Activated T-cell treated with anti-CD3 and anti-CD28 coated beads, Interleukin-2, amount 50 U/mL, for 4 hours (primary cell): ENCODE data around the gene LRP8. TPM values are rescaled to one million over a fixed set of nuclear protein-coding genes. Genes with fewer than 3 reads are reported as not detected.

Experiments
- ATAC-seq, 2 donors: fragments of 200-7000 bp; cut with Tn5 transposase; one replicate each; pipeline ENCODE4 v1.10.0; 2021
- DNase-seq: peaks from one replicate; pipeline ENCODE4 v3.0.0-alpha.2; 2020
- H3K27me3 Mint-ChIP-seq: one replicate; pipeline ENCODE4 v1.8.0; 2021; ENCODE audit warnings: low read depth, mixed read lengths
- H3K36me3 Mint-ChIP-seq: one replicate; pipeline ENCODE4 v1.8.0; 2022; ENCODE audit warnings: mixed read lengths; ENCODE audit not compliant: insufficient read depth
- H3K4me1 Mint-ChIP-seq: one replicate; pipeline ENCODE4 v1.8.0; 2021; ENCODE audit warnings: low read depth, mixed read lengths
- H3K4me3 Mint-ChIP-seq: one replicate; pipeline ENCODE4 v1.8.0; 2021; ENCODE audit warnings: mild to moderate bottlenecking, moderate library complexity, mixed read lengths
- H3K9me3 Mint-ChIP-seq: one replicate; pipeline ENCODE4 v1.8.0; 2021; ENCODE audit warnings: mixed read lengths
- total RNA-seq, 3 donors: library from RNA; stranded (reverse); gene quantifications; one replicate each; pipeline ENCODE4 v1.2.1, GENCODE V29; 2021

LRP8 gene
- total RNA-seq, 3 donors from 2014 or later = 53.1 to 58.0 (median 54.6) TPM

- Mint-ChIP-seq H3K4me3 (peak overlapping the region; percentile 97), H3K4me1 (peaks cover 18% of the 10 kb centered on the region), H3K9me3 (no peaks in the 10 kb centered on the region), H3K27me3 (no peaks in the 10 kb centered on the region), H3K36me3 (peaks cover 16% of the 10 kb centered on the region)
- ATAC-seq = peak; percentile 16 to 42
- peak; percentile 33 for DNase-seq
Measured at GRCh38 chr1:53326598-53327181, 1.2 kb downstream of the LRP8 start.

GRCh38 chr1:53326088-53326597, 1.7 kb downstream of the LRP8 start:
- no peaks in the 10 kb centered on the region for H3K27me3 Mint-ChIP-seq
- peak overlapping the region; percentile 97 for H3K4me3 Mint-ChIP-seq
- peaks cover 18% of the 10 kb centered on the region for H3K4me1 Mint-ChIP-seq
- peak; percentile 90 for DNase-seq
- H3K9me3 Mint-ChIP-seq = no peaks in the 10 kb centered on the region
- ATAC-seq = peak; percentile 87 to 88
- H3K36me3 Mint-ChIP-seq = peaks cover 16% of the 10 kb centered on the region

GRCh38 chr1:53325326-53326087, 2.4 kb downstream of the LRP8 start:
- H3K27me3 Mint-ChIP-seq = no peaks in the 10 kb centered on the region
- DNase-seq = no peak
- H3K9me3 Mint-ChIP-seq = no peaks in the 10 kb centered on the region
- no peak for ATAC-seq
- peaks cover 18% of the 10 kb centered on the region for H3K4me1 Mint-ChIP-seq
- peaks cover 19% of the 10 kb centered on the region for H3K36me3 Mint-ChIP-seq
- peak overlapping the region; percentile 97 for H3K4me3 Mint-ChIP-seq

- no peaks in the 10 kb centered on the region for H3K9me3 Mint-ChIP-seq
- ATAC-seq = no peak
- peaks cover 18% of the 10 kb centered on the region for H3K4me1 Mint-ChIP-seq
- DNase-seq = no peak
- H3K27me3 Mint-ChIP-seq = no peaks in the 10 kb centered on the region
- H3K36me3 Mint-ChIP-seq = peaks cover 19% of the 10 kb centered on the region
- H3K4me3 Mint-ChIP-seq = peak overlapping the region; percentile 97
Measured at GRCh38 chr1:53324728-53325297, 3.1 kb downstream of the LRP8 start.

- H3K4me3 Mint-ChIP-seq = no peak overlapping the region
- DNase-seq (no peak), ATAC-seq (no peak)
- peaks cover 18% of the 10 kb centered on the region for H3K4me1 Mint-ChIP-seq
- H3K9me3 Mint-ChIP-seq = no peaks in the 10 kb centered on the region
- peaks cover 19% of the 10 kb centered on the region for H3K36me3 Mint-ChIP-seq
- H3K27me3 Mint-ChIP-seq = no peaks in the 10 kb centered on the region
Measured at GRCh38 chr1:53324321-53324720, 3.5 kb downstream of the LRP8 start.

- Mint-ChIP-seq H3K9me3 (no peaks in the 10 kb centered on the region), H3K4me1 (peaks cover 16% of the 10 kb centered on the region), H3K27me3 (no peaks in the 10 kb centered on the region), H3K36me3 (peaks cover 19% of the 10 kb centered on the region), H3K4me3 (no peak overlapping the region)
- no peak for DNase-seq
- no peak for ATAC-seq
Measured at GRCh38 chr1:53323316-53323715, 4.6 kb downstream of the LRP8 start.

GRCh38 chr1:53321776-53322602, 5.9 kb downstream of the LRP8 start:
- DNase-seq (no peak), ATAC-seq (no peak)
- Mint-ChIP-seq H3K4me3 (no peak overlapping the region), H3K9me3 (no peaks in the 10 kb centered on the region), H3K4me1 (peaks cover 16% of the 10 kb centered on the region), H3K27me3 (no peaks in the 10 kb centered on the region), H3K36me3 (peaks cover 19% of the 10 kb centered on the region)

- DNase-seq (no peak), ATAC-seq (no peak)
- H3K4me3 Mint-ChIP-seq = no peak overlapping the region
- no peaks in the 10 kb centered on the region for H3K27me3 Mint-ChIP-seq
- H3K9me3 Mint-ChIP-seq = no peaks in the 10 kb centered on the region
- H3K36me3 Mint-ChIP-seq = peaks cover 22% of the 10 kb centered on the region
- H3K4me1 Mint-ChIP-seq = peaks cover 18% of the 10 kb centered on the region
Measured at GRCh38 chr1:53321366-53321765, 6.5 kb downstream of the LRP8 start.

- no peak overlapping the region for H3K4me3 Mint-ChIP-seq
- peaks cover 22% of the 10 kb centered on the region for H3K36me3 Mint-ChIP-seq
- ATAC-seq (no peak), DNase-seq (no peak)
- H3K9me3 Mint-ChIP-seq = no peaks in the 10 kb centered on the region
- peaks cover 15% of the 10 kb centered on the region for H3K4me1 Mint-ChIP-seq
- no peaks in the 10 kb centered on the region for H3K27me3 Mint-ChIP-seq
Measured at GRCh38 chr1:53320646-53321045, 7.2 kb downstream of the LRP8 start.

- Mint-ChIP-seq H3K9me3 (no peaks in the 10 kb centered on the region), H3K4me3 (no peak overlapping the region), H3K4me1 (peaks cover 4% of the 10 kb centered on the region), H3K36me3 (peaks cover 14% of the 10 kb centered on the region), H3K27me3 (no peaks in the 10 kb centered on the region)
- ATAC-seq = no peak
- no peak for DNase-seq
Measured at GRCh38 chr1:53319296-53320101, 8.4 kb downstream of the LRP8 start.

- Mint-ChIP-seq H3K36me3 (peaks cover 15% of the 10 kb centered on the region), H3K27me3 (no peaks in the 10 kb centered on the region), H3K4me3 (no peak overlapping the region), H3K4me1 (peaks cover 4% of the 10 kb centered on the region), H3K9me3 (no peaks in the 10 kb centered on the region)
- no peak for ATAC-seq
- no peak for DNase-seq
Measured at GRCh38 chr1:53317646-53318539, 10.0 kb downstream of the LRP8 start.

- peaks cover 2% of the 10 kb centered on the region for H3K4me1 Mint-ChIP-seq
- no peaks in the 10 kb centered on the region for H3K27me3 Mint-ChIP-seq
- H3K9me3 Mint-ChIP-seq = no peaks in the 10 kb centered on the region
- DNase-seq = no peak
- peaks cover 10% of the 10 kb centered on the region for H3K36me3 Mint-ChIP-seq
- ATAC-seq = no peak
- no peak overlapping the region for H3K4me3 Mint-ChIP-seq
Measured at GRCh38 chr1:53316766-53317581, 10.9 kb downstream of the LRP8 start.
